GM12892 (cell line): Measurements from ENCODE around the gene RNF121.

Experiments
- POLR2A ChIP-seq: IDR thresholded peaks from 2 replicates; pipeline ENCODE4 v1.6.1; 2011; ENCODE audit warnings: low read depth, low read length, control low read depth
- POLR2AphosphoS5 ChIP-seq: IDR thresholded peaks from 2 replicates; pipeline ENCODE4 v1.6.1; 2011; ENCODE audit warnings: low read depth, low read length, control low read depth

DNA sequence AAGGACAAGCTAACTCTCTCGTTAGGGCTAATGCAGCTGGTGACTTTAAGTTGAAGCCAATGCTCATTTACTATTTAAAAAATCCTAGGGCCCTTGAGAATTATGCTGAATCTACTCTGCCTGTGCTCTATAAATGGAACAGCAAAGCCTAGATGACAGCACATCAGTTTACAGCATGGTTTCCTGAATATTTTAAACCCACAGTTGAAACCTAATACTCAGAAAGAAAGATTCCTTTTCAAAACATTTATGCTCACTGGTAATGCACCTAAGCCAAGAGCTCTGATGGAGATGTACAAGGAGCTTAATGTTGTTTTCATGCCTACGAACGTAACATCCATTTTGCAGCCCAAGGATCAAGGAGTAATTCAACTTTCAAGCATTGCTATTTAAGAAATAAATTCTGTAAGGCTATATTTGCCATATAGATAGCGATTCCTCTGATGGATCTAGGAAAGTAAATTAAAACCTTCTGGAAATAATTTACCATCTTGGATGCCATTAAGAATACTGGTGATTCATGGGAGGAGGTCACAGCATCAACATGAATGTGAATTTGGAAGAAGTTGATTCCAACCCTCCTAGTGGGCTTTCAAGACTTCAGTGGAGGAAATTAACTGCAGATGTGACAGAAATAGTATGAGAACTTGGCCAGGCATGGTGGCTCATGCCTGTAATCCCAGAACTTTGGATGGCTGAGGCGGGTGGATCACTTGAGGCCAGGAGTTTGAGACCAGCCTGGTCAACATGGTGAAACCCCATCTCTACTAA lies 14.9 kb upstream of the RNF121 start:
- TF ChIP-seq POLR2A (no peak), POLR2AphosphoS5 (no peak)
